Measurements from ENCODE around the gene TLE3. TPM values are rescaled to one million over a fixed set of nuclear protein-coding genes. Genes with fewer than 3 reads are reported as not detected.

The TLE3 gene
- total RNA-seq, 2 donors from 2014 or later, result 82.9 to 171 TPM

DNA sequence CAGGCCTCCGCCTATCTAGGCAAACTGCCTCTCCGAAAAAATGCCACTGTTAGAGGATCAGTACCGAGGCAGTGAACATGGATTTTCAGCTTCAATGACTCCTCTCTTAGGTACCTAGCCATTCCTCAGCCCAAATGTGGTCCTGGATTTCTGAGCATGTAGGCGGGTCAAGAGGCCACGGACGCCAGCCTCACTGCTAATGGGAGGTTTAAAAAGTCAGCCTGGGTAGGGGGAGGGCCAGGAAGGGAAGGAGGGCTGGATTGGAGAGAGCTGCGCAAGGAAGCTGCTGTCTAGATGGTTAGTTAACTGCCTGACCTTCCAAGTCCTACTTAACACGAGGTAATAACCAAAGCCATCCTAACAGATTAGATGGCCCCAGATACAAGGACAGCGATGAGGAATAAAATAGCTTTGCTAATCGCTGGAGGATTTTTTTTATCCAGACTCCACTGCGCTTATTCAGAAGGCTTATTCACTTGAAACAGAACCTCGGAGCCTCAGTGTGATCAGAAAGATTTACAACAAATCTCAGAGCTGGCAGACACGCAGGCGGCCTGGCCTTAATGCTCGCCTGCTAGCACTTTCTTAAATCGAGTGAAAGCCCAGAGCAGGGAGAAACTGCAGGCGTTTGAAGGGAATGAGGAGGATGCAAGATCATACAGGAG is 34.3 kb downstream of the TLE3 start:
- Mint-ChIP-seq H3K36me3 (peaks cover 0 to 13% of the 10 kb centered on the region in 2 donors), H3K27ac (no peak overlapping the region), H3K9me3 (no peaks in the 10 kb centered on the region)
- DNase-seq (ENCODE audit: low spot score in 2 of 2) (no peak), ATAC-seq (no peak)

DNA sequence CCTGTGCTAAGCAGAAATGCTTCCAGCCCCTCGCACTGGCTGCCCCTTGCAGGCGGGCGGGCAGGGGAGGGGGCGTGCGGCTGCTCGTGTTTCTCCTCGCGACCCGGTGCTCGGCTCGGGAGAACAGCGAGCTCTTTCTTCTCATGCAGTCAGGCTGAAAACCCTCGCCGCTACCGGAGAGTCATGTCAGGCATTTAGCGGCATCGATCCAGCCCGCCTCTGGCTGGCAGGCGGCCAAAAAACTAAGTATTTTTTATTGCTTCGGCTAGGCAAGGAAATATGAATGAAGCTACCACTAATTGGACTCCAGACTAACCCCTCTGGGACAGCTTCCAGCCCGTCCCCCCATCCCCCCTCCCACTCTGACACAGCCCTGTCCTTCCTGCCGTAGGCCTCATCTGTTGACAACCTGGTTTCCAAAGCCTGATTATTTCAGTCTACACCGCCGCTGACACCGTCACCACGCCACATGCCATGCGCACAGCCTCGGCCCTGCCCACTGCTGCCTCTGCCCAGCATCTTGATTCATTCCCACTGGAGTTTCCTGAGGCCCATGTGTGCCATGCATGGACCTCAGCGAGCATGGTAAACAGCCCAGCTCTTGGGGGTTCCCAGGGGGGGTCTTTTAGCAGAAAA is 35.3 kb downstream of the TLE3 start:
- ATAC-seq (no peak), DNase-seq (ENCODE audit: low spot score in 2 of 2) (no peak)
- Mint-ChIP-seq H3K27ac (no peak overlapping the region), H3K36me3 (peaks cover 0 to 13% of the 10 kb centered on the region in 2 donors), H3K9me3 (no peaks in the 10 kb centered on the region)

DNA sequence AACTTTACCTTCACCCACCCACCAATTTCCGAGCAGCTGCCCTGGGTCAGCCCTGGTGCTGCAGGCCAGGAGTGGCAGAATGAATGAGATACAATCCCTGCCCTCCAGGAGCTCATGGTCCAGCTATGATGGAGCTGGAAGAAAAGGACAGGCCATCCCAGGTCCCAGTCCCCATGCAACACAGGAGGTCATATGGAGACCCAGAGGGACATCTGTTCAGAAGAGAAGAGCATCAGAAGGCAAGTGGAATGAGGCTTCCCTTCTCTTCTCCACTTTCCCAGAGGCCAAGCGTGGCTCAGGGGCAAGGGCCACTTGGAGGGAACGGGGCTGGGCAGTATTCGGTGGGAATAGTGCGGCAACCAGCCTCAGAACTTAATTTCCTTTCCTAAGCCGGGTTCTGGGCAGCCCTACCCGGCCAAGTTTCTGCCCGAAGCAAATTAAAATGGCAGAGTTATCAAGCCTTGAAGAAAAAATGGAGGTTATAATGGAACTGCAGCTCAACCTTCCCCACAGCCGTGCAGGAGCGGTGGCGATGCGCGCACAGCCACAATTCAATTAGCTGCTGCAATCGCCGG is 35.9 kb downstream of the TLE3 start:
- DNase-seq (ENCODE audit: low spot score in 2 of 2), result no peak
- Mint-ChIP-seq H3K9me3 (no peaks in the 10 kb centered on the region), H3K27ac (peak overlapping the region in 1 of 2 donors; percentile 29), H3K36me3 (peaks cover 0 to 13% of the 10 kb centered on the region in 2 donors)
- ATAC-seq, result no peak

DNA sequence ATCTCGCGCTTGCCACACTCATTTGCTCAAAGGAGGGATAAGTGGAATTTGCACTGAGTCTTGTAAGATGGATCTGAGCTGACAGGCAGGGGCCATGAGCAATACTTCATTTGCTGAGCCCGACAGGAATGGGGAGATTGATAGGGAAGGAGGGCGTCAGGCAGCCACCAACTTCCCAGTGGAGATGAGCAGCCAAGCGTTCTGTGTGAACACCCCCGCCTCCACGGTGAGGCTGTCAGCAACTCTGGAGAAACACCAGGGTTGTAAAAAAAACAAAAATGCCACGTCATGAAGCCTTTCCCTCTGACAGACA is 36.8 kb downstream of the TLE3 start:
- DNase-seq (ENCODE audit: low spot score in 2 of 2) (no peak), ATAC-seq (no peak)
- H3K27ac Mint-ChIP-seq, result peak overlapping the region; percentile 26 to 77
- peaks cover 0 to 13% of the 10 kb centered on the region in 2 donors for H3K36me3 Mint-ChIP-seq
- H3K9me3 Mint-ChIP-seq, result no peaks in the 10 kb centered on the region

DNA sequence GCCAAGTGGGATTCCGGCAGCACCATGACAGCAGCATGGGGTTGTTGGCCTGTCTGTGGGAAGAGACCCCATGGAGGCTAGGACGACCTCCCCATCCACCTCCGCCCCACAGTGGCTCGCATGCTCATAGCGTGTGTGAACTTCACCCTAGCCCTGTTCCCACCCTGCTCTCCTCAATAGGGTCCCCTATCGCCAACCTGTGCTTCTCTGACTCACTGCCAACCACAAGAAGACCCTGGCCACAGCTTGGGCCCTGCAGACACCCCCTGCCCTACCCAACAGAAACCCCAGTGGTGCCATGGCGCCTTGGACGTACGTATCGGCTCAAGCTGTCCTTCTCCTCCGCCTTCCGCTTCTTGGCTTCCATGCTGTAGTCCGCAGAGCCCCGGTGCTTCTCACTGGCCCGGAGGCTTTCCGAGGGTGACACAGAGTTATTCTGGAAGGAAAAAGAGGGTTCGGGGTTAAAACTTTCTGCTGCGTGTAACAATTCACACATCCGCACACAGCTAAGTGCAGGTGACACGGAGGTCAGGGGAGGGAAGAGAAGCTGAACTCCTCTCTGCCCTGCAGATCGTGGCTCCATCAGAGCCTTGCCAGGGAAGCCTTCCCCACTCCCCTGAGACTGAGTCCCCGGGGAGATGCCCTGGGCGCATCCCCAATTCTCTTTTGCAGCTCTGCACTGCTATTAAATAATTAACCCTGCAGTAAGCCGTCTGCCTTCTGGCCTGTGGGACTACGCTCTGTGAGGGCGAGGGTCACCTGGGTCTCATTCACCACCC is 37.3 kb downstream of the TLE3 start:
- H3K36me3 Mint-ChIP-seq, result peaks cover 0 to 13% of the 10 kb centered on the region in 2 donors
- DNase-seq (ENCODE audit: low spot score in 2 of 2) (peak in 1 of 2 donors; percentile 37), ATAC-seq (no peak)
- peak overlapping the region; percentile 46 to 77 for H3K27ac Mint-ChIP-seq
- no peaks in the 10 kb centered on the region for H3K9me3 Mint-ChIP-seq

DNA sequence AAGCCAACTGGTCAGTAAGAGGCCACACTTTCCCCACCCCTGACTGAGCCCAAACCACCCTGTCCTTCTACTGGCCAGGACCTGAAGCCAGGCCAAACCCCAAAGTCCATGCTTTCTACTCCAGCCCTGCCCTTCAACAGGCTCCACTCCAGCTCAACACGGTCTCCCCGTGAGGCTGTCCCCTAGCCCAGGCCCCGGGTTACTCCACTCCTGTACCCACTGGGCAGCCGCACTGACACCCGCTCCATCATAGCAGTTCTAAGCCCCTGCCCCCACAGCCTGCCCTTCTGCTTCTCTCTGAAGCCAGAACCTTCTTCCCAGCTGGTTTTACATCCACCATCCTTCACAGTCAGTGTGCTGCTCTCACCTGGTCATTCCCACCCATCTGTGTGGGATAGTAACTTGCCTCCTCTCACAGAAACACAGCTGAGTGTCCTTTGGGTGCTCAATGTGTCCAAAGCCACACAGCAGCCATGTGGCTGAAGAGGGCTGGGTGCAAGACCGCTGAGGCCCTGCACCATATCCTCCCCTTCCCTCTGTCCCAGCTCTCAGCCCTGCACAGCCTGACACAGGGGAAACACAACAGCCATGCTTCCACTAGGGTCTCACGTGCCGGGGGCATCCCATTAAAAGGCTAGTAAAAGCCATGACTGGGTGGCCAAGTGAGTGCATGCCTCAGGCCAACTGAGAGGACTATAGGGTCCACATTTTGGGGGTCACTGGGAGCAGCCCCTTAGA is 38.1 kb downstream of the TLE3 start:
- Mint-ChIP-seq H3K9me3 (no peaks in the 10 kb centered on the region), H3K36me3 (peaks cover 0 to 17% of the 10 kb centered on the region in 2 donors), H3K27ac (peak overlapping the region; percentile 46 to 84)
- ATAC-seq, result no peak
- peak in 1 of 2 donors; percentile 40 for DNase-seq (ENCODE audit: low spot score in 2 of 2)

DNA sequence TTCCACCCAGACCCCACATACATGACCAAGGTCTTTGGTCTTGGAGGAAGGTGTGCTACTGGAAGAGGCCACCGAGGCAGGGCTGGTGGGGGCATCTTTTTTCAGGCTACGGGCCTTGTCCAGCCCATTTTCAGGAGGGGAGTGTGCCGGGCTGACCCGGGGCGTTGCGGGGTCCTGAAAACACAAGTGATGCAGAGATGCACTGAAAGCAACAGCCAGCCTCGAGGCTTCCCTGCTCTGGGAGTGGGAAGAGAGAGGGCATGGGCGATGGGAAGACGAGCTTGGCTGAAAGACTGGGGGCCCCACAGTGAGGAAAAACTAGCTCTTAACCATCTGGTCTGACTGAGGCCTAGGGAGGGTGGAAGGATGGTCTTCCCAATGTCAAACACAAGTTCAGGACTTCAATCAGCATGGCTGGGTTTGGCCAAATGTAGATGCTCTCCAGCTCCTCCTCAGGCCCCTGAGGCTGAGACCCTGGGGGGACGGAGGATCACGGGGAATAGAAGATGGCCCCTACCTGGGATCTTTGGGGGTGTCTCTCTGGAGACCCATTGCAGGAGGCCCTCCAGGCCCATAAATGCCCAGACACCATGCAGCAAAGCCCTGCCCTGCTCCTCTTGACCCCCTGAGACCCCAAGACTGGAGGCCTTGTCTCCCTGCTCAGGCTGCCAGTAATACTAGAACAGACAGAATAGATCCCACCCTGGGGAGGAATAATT is 38.9 kb downstream of the TLE3 start:
- no peaks in the 10 kb centered on the region for H3K9me3 Mint-ChIP-seq
- DNase-seq (ENCODE audit: low spot score in 2 of 2) (no peak), ATAC-seq (no peak)
- peaks cover 0 to 25% of the 10 kb centered on the region in 2 donors for H3K36me3 Mint-ChIP-seq
- H3K27ac Mint-ChIP-seq, result peak overlapping the region; percentile 46 to 84

DNA sequence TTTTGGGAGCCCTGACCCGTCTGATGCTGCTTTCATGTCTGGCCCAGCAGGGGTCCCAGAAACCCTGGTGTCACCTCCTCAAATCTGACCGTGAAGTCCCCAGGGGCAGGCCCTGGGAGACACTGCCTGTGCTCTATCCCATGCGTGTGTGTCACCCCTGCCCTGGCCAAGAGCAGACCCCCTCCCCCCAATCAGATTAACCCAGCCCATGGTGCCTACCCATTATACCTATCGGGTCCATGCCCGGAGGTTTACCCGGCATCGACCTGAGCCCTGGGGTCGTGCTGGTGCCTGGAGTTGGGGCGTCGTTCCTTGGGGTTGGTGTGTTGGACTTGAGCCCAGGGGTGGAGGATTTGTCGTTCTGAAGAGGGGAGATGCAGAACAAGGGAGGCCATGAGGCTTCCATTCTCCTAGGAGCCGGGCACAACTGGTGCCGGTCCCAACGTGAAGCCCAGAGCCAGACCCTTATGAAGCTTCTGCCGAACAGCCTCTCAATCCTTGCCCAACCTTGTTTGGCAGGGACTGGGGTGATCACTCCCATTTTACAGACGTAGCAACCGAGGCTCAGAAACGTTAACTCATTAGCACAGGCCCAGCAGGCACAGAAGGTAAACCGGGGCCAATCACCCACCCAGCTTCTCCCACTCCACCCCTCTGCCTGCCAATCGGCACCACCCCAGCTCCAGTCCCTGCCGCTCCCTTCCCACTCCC is 39.6 kb downstream of the TLE3 start:
- H3K36me3 Mint-ChIP-seq, result peaks cover 0 to 26% of the 10 kb centered on the region in 2 donors
- H3K9me3 Mint-ChIP-seq, result no peaks in the 10 kb centered on the region
- no peak for ATAC-seq
- DNase-seq (ENCODE audit: low spot score in 2 of 2), result no peak
- peak overlapping the region; percentile 44 to 46 for H3K27ac Mint-ChIP-seq

DNA sequence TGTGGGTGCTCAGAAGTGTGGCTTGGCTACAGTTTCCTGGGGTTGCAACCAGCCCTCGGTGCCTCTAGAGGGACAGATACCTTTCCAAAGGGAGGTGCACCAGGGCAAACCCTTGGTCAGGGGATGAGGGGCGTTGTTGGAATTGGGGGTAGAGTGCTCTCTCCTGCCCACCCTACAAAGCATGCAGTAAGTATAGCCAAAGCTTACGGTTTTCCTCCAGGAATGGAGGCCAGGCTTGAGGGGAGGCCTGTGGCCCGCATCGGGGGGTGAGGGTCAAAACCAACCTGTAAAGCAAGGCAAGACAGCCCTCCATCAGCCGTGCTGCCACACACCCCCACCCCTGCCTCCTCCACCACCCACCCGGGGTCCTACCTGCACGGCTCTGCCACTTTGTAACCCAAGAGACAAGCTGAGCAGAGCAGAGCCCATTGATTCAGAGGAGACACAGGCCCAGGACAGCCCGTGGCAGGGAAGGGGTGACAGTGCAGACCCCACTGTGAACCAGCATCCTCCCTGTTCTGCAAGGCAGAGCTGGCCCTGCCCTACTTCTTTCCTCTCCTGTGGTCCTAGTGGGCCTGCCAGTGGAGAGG is 41.5 kb downstream of the TLE3 start:
- DNase-seq (ENCODE audit: low spot score in 2 of 2) (peak in 1 of 2 donors; percentile 21), ATAC-seq (no peak)
- Mint-ChIP-seq H3K36me3 (peaks cover 0 to 27% of the 10 kb centered on the region in 2 donors), H3K27ac (no peak overlapping the region), H3K9me3 (no peaks in the 10 kb centered on the region)

DNA sequence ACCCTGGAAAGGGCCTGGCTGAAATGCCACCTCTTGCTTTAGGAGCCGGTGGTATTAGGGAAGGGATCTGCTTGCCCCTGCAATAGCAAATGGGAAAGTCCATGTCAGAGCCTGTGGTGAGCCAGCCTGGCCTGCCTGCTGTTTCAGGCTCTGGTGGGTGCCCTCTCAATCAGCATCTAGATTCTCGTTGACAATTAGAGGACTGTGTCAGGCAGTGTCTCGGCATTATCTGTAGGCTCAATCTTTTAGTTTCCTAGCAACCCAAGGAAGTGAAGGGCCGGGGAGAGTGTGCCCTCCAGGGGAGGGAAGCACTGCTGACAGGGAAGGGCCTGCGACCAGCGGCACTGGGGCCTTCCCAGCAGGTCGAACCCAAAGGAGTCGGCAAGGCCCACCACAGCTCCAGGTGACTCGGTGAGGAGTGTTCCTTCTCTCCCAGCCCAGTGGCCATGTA is 42.1 kb downstream of the TLE3 start:
- peak overlapping the region; percentile 55 to 58 for H3K27ac Mint-ChIP-seq
- ATAC-seq, result no peak
- DNase-seq (ENCODE audit: low spot score in 2 of 2), result peak in 1 of 2 donors; percentile 45
- peaks cover under 1 to 32% of the 10 kb centered on the region in 2 donors for H3K36me3 Mint-ChIP-seq
- H3K9me3 Mint-ChIP-seq, result no peaks in the 10 kb centered on the region

DNA sequence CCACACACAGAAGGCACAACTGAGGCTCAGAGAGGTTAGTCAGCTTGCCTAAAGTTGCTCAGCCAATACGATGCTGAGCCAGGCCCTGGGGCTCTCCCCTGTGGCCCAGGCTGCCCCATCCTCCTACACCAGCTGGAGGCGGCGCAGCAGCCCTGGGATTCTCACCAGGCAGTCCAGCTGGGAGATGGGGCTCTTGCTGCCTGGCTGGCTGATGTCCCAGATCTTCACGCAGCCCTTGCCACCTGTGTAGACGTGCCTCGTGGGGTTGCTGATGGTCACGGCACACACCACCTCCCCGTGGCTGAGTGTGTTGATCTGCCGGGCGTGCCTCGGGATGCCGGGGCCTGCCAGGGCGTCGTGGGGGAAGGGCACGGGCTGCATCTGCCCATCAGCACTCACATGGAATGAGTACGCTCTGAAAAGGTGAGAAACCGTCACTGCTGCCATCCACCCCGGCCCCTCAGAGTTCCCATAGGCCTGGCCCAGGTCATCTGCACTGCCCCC is 42.8 kb downstream of the TLE3 start:
- Mint-ChIP-seq H3K27ac (peak overlapping the region; percentile 55 to 58), H3K9me3 (no peaks in the 10 kb centered on the region), H3K36me3 (peaks cover 4 to 34% of the 10 kb centered on the region in 2 donors)
- ATAC-seq, result no peak
- no peak for DNase-seq (ENCODE audit: low spot score in 2 of 2)

DNA sequence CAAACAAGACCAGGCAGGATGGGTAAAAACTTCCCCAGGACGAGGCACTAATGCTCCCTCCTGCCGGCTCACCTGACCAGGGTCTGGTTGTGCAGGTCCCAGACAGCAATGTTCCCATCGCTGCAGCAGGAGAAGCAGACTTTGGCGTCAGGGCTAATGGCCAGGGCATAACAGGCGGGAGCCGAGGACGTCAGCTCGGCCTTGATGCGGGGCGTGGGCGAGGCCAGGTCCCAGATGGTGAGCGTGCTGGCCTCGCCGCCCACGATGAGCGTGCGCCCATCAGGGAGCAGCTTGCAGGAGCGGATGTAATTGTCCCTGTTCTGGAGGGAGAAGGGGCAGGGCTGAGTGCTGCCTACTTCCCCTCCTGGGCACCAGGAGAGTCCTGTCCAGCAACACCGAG is 43.4 kb downstream of the TLE3 start:
- Mint-ChIP-seq H3K36me3 (peaks cover 4 to 32% of the 10 kb centered on the region in 2 donors), H3K27ac (peak overlapping the region in 1 of 2 donors; percentile 58), H3K9me3 (no peaks in the 10 kb centered on the region)
- ATAC-seq (no peak), DNase-seq (ENCODE audit: low spot score in 2 of 2) (no peak)

DNA sequence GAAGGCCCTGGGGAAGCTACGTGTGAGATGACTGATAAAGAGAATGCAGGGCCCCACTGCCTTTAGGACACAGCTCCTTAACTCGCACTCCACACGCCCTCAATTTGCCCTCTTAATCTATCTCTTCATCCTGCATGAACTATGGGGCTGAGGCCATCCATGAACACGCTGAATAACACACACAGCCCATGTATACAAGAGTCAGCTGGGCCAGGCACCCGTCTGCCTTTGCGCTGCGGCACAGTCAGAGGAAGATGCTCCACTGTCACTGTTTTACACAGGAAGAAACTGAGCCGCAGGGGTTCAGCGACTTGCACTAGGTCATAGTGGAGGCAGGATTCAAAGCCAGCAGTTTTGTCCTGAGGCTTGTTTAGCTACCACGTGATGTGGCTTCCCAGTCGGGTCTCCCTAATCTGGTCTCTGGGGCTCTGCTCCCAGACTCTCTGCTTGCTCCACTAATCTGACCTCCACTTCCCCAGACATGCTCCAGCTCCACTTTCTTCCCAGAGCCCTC is 43.9 kb downstream of the TLE3 start:
- H3K9me3 Mint-ChIP-seq, result no peaks in the 10 kb centered on the region
- DNase-seq (ENCODE audit: low spot score in 2 of 2) (no peak), ATAC-seq (no peak)
- peak overlapping the region; percentile 58 to 87 for H3K27ac Mint-ChIP-seq
- H3K36me3 Mint-ChIP-seq, result peaks cover 4 to 32% of the 10 kb centered on the region in 2 donors

DNA sequence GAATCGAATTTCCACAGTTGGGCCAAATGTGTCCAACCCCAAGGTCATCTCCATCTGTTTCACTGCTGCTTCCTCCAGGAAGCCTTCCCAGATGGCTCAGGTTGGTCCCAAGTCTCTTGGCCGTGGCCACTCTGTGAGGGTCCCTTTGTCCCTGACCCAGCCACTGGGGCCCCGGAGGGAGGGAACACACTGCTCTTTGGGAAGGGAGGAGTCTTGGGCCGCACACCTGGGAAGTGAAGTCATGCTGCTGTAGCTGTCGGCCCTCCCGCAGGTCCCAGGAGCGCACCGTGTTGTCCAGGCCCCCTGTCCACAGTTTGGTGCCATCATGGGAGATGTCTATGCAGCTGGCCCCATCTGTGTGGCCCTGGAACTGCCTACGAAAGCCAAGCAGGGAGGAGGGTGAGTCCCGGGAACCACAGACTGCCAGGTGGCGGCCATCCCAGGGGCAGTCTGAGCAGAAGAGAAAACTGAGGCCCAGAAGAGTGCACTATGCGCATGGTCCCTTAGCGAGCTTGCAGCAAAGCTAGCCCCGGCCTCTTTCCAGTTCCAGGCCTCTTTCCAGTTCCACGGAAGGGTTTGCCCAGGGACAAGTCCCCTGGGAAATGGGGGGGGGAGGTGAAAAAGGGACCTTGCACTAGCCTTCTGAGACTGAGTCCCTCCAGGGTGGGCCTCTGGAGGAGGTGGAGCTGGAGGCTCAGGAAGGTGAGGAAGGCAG is 44.6 kb downstream of the TLE3 start:
- peak overlapping the region in 1 of 2 donors; percentile 87 for H3K27ac Mint-ChIP-seq
- H3K36me3 Mint-ChIP-seq, result peaks cover 4 to 32% of the 10 kb centered on the region in 2 donors
- ATAC-seq, result no peak
- DNase-seq (ENCODE audit: low spot score in 2 of 2), result no peak
- H3K9me3 Mint-ChIP-seq, result no peaks in the 10 kb centered on the region
